Fibroblast of lung (primary cell): ENCODE measurements around the gene CTSA.

Source experiments
- EZH2 ChIP-seq: IDR thresholded peaks from 2 replicates; pipeline ENCODE4 v1.5.1; 2012; ENCODE audit warnings: low read length, control low read depth, mild to moderate bottlenecking; ENCODE audit errors: missing control alignments
- TF ChIP-seq, protein P1 (sequence below), 2 donors: IDR thresholded peaks in 1 of 2; conservative IDR thresholded peaks in 1 of 2; 1 replicate in 1 of 2; 2 replicates in 1 of 2; pipeline ENCODE4 v1.5.1; 2011 to 2012; ENCODE audit warnings: low read length in 2 of 2, control low read depth in 1 of 2, inconsistent platforms in 1 of 2, low read depth in 1 of 2, mild to moderate bottlenecking in 1 of 2

DNA sequence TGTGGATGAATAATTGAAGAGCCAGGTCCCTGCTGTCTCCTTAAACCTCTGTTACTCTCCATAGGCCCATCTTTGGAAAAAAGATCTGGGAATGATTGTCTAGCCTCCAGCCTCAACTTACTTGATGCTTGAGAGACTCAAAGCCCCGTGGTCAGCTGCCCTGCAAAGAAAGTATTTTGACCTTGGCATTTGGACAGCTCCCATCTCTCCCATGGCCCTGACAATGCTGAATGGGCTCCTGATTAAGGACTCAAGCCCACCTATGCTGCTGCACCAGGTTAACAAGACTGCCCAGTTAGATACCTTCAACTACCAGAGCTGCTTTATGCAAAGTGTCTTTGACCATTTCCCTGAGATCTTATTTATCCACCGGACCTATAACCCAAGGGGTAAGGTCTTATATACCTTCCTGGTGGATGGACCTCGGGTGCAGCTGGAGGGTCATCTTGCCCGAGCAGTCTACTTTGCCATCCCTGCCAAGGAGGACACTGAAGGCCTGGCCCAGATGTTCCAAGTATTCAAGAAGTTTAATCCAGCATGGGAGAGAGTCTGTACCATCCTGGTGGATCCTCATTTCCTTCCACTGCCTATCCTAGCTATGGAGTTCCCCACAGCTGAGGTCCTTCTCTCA is 8.6 kb upstream of the CTSA start:
- TF ChIP-seq EZH2: no peak
- TF ChIP-seq, protein P1, sequence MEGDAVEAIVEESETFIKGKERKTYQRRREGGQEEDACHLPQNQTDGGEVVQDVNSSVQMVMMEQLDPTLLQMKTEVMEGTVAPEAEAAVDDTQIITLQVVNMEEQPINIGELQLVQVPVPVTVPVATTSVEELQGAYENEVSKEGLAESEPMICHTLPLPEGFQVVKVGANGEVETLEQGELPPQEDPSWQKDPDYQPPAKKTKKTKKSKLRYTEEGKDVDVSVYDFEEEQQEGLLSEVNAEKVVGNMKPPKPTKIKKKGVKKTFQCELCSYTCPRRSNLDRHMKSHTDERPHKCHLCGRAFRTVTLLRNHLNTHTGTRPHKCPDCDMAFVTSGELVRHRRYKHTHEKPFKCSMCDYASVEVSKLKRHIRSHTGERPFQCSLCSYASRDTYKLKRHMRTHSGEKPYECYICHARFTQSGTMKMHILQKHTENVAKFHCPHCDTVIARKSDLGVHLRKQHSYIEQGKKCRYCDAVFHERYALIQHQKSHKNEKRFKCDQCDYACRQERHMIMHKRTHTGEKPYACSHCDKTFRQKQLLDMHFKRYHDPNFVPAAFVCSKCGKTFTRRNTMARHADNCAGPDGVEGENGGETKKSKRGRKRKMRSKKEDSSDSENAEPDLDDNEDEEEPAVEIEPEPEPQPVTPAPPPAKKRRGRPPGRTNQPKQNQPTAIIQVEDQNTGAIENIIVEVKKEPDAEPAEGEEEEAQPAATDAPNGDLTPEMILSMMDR (conservative IDR thresholded peaks at IDR 0.05 in 1 of 2, IDR thresholded peaks at IDR 0.05 in 1 of 2; ENCODE audit: low read depth in 1 of 2, low read length in 2 of 2): no peak
